Measurements from ENCODE around the gene RABGEF1. TPM values are rescaled to one million over a fixed set of nuclear protein-coding genes. Genes with fewer than 3 reads are reported as not detected.

RABGEF1 gene
- total RNA-seq = 11.7 and 15.1 TPM in 2 replicates

GRCh38 chr7:66740302-66740979, at the start of gene RABGEF1:
RABGEF1 (plus strand) TSS chr7:66740733; CDS start chr7:66771900, 31,167 bp downstream.

Other genes starting within 250 kb of the RABGEF1 start
- 2.8 and 6.6 TPM in 2 replicates for gene KCTD7, start 111.9 kb upstream of the RABGEF1 start, total RNA-seq
- gene TMEM248, start 180.5 kb downstream of the RABGEF1 start, total RNA-seq = 84.5 and 101 TPM in 2 replicates

All from mammary microvascular endothelial cell (primary cell).